WTC11 (cell line): ENCODE data around the gene TBC1D22A. TPM values are rescaled to one million over a fixed set of nuclear protein-coding genes. Genes with fewer than 3 reads are reported as not detected.

Experiments used
- ATAC-seq: fragments of 200-7000 bp; cut with Tn5 transposase; 2 replicates; pipeline ENCODE4 v1.10.0; 2021; ENCODE audit warnings: mild to moderate bottlenecking, moderate library complexity
- CTCF ChIA-PET: fragments of 300-600 bp; sonication (Branson Sonifier 250); formaldehyde crosslinking; loops from one replicate; lab custom pipeline; 2021; ENCODE audit warnings: antibody characterized with exemption; lab: Charles Lee
- POLR2A ChIA-PET: fragments of 350-600 bp; sonication (Branson Sonifier 250); formaldehyde crosslinking; loops from one replicate; lab custom pipeline; 2021; ENCODE audit warnings: antibody characterized with exemption; lab: Charles Lee
- DNase-seq: peaks from one replicate; pipeline ENCODE4 v3.0.0; 2021; ENCODE audit warnings: low spot score
- H3K27ac Mint-ChIP-seq: 2 replicates; pipeline ENCODE4 v1.8.0; 2021; ENCODE audit warnings: mixed read lengths
- H3K27me3 Mint-ChIP-seq: 2 replicates; pipeline ENCODE4 v1.8.0; 2021; ENCODE audit warnings: low read depth, mild to moderate bottlenecking, moderate library complexity, mixed read lengths
- H3K36me3 Mint-ChIP-seq: 2 replicates; pipeline ENCODE4 v1.8.0; 2021; ENCODE audit warnings: mixed read lengths
- H3K4me1 Mint-ChIP-seq: 2 replicates; pipeline ENCODE4 v1.8.0; 2022; ENCODE audit warnings: mixed read lengths
- H3K4me3 Mint-ChIP-seq: 2 replicates; pipeline ENCODE4 v1.8.0; 2021; ENCODE audit warnings: mild to moderate bottlenecking, moderate library complexity, mixed read lengths
- H3K9me3 Mint-ChIP-seq: 2 replicates; pipeline ENCODE4 v1.8.0; 2021; ENCODE audit warnings: mixed read lengths
- ESRRA ChIP-seq: sonication (generic); formaldehyde crosslinking; IDR thresholded peaks from 2 replicates; pipeline ENCODE4 v1.8.1; 2022; ENCODE audit warnings: mild to moderate bottlenecking, missing genetic modification reagents, borderline replicate concordance
- FOXP1 ChIP-seq: sonication (generic); formaldehyde crosslinking; IDR thresholded peaks from 2 replicates; pipeline ENCODE4 v1.8.0; 2022; ENCODE audit warnings: missing genetic modification reagents, mild to moderate bottlenecking, moderate library complexity, borderline replicate concordance
- GTF2I ChIP-seq: fragments of 250-450 bp; sonication (Bioruptor Pico); conservative IDR thresholded peaks from 2 replicates; pipeline ENCODE4 v1.4.0; 2021; ENCODE audit warnings: mild to moderate bottlenecking
- SOX15 ChIP-seq: fragments of 250-450 bp; sonication (Bioruptor Pico); IDR thresholded peaks from 2 replicates; pipeline ENCODE4 v1.9.0; 2021; ENCODE audit warnings: mild to moderate bottlenecking
- total RNA-seq: library from RNA; stranded (reverse); gene quantifications from 3 replicates; pipeline ENCODE4 v1.2.3, GENCODE V29; 2021
- TF ChIP-seq, protein P1 (sequence below): sonication (generic); formaldehyde crosslinking; IDR thresholded peaks from 2 replicates; pipeline ENCODE4 v1.8.0; 2023; ENCODE audit warnings: missing genetic modification reagents, mild to moderate bottlenecking, borderline replicate concordance
- TF ChIP-seq, protein P2 (sequence below): sonication (generic); formaldehyde crosslinking; IDR thresholded peaks from 2 replicates; pipeline ENCODE4 v1.8.0; 2022; ENCODE audit warnings: mild to moderate bottlenecking, missing genetic modification reagents
- TF ChIP-seq, protein P3 (sequence below): fragments of 250-450 bp; sonication (Bioruptor Pico); IDR thresholded peaks from 2 replicates; pipeline ENCODE4 v1.9.0; 2021; ENCODE audit warnings: mild to moderate bottlenecking, borderline replicate concordance
- TF ChIP-seq, protein P4 (sequence below): fragments of 250-450 bp; sonication (Bioruptor Pico); IDR thresholded peaks from 2 replicates; pipeline ENCODE4 v1.9.0; 2021; ENCODE audit warnings: mild to moderate bottlenecking

The TBC1D22A gene
- total RNA-seq, 1 experiment from 2014 or later = 18.1 TPM

DNA sequence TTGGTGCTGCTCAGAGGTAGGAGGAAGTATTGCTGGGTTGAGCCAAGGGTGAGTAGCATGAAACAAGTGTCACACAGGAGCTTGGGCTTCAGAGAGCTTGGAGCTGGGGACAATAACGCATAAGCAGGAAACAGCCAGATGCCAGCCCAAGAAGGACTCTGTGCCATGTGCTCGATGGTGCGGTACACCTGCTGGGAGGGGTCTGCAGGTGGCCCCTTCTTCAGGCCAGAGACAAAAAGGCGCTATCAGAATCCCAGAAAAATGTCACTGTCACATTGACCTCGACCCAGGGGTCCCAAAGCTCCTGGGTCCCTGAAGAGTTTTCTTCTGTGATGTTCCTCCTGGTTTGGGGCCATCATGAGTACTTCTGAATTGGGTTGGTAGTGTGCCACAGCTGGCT, 244.4 kb downstream of the TBC1D22A start (continued):
- TF ChIP-seq, protein P1, sequence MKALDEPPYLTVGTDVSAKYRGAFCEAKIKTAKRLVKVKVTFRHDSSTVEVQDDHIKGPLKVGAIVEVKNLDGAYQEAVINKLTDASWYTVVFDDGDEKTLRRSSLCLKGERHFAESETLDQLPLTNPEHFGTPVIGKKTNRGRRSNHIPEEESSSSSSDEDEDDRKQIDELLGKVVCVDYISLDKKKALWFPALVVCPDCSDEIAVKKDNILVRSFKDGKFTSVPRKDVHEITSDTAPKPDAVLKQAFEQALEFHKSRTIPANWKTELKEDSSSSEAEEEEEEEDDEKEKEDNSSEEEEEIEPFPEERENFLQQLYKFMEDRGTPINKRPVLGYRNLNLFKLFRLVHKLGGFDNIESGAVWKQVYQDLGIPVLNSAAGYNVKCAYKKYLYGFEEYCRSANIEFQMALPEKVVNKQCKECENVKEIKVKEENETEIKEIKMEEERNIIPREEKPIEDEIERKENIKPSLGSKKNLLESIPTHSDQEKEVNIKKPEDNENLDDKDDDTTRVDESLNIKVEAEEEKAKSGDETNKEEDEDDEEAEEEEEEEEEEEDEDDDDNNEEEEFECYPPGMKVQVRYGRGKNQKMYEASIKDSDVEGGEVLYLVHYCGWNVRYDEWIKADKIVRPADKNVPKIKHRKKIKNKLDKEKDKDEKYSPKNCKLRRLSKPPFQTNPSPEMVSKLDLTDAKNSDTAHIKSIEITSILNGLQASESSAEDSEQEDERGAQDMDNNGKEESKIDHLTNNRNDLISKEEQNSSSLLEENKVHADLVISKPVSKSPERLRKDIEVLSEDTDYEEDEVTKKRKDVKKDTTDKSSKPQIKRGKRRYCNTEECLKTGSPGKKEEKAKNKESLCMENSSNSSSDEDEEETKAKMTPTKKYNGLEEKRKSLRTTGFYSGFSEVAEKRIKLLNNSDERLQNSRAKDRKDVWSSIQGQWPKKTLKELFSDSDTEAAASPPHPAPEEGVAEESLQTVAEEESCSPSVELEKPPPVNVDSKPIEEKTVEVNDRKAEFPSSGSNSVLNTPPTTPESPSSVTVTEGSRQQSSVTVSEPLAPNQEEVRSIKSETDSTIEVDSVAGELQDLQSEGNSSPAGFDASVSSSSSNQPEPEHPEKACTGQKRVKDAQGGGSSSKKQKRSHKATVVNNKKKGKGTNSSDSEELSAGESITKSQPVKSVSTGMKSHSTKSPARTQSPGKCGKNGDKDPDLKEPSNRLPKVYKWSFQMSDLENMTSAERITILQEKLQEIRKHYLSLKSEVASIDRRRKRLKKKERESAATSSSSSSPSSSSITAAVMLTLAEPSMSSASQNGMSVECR (CRISPR knock-in tag) = no peak
- no peak for TF ChIP-seq SOX15 (CRISPR knock-in tag)

DNA sequence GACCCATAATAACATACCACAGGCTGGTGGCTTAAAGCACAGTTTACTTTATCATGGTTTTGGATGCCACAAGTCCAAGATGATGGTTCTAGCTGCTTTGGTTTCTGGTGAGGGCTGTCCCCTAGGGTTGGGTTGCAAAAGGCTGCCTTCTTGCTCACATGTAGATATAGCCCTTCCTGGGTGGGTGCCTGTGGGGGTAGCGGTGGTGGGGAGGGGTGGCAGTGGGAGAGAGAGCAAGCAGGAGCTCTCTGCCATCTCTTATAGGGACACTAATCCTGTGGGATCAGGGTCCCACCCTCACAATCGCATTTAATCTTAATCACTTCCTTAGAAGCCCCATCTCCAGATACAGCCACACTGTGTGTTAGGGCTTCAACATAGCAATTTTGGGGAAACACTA, 245.0 kb downstream of the TBC1D22A start:
- Mint-ChIP-seq H3K9me3 (no peaks in the 10 kb centered on the region), H3K27ac (no peak overlapping the region), H3K36me3 (no peaks in the 10 kb centered on the region), H3K4me3 (no peak overlapping the region), H3K4me1 (peaks cover 3% of the 10 kb centered on the region), H3K27me3 (no peaks in the 10 kb centered on the region)
- DNase-seq = no peak
- ChIA-PET POLR2A (no interaction called here), CTCF (interaction anchor here (1.0 kb wide), 1 partner anchor 9 kb away, joined by 3 read pairs; no protein-coding TSS in a partner anchor)
- no peak for ATAC-seq
- TF ChIP-seq FOXP1 (CRISPR knock-in tag) (no peak), ESRRA (CRISPR knock-in tag) (no peak), GTF2I (no peak), SOX15 (CRISPR knock-in tag) (no peak)
- TF ChIP-seq, protein P2, sequence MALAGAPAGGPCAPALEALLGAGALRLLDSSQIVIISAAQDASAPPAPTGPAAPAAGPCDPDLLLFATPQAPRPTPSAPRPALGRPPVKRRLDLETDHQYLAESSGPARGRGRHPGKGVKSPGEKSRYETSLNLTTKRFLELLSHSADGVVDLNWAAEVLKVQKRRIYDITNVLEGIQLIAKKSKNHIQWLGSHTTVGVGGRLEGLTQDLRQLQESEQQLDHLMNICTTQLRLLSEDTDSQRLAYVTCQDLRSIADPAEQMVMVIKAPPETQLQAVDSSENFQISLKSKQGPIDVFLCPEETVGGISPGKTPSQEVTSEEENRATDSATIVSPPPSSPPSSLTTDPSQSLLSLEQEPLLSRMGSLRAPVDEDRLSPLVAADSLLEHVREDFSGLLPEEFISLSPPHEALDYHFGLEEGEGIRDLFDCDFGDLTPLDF (CRISPR knock-in tag) = no peak
- TF ChIP-seq, protein P3, sequence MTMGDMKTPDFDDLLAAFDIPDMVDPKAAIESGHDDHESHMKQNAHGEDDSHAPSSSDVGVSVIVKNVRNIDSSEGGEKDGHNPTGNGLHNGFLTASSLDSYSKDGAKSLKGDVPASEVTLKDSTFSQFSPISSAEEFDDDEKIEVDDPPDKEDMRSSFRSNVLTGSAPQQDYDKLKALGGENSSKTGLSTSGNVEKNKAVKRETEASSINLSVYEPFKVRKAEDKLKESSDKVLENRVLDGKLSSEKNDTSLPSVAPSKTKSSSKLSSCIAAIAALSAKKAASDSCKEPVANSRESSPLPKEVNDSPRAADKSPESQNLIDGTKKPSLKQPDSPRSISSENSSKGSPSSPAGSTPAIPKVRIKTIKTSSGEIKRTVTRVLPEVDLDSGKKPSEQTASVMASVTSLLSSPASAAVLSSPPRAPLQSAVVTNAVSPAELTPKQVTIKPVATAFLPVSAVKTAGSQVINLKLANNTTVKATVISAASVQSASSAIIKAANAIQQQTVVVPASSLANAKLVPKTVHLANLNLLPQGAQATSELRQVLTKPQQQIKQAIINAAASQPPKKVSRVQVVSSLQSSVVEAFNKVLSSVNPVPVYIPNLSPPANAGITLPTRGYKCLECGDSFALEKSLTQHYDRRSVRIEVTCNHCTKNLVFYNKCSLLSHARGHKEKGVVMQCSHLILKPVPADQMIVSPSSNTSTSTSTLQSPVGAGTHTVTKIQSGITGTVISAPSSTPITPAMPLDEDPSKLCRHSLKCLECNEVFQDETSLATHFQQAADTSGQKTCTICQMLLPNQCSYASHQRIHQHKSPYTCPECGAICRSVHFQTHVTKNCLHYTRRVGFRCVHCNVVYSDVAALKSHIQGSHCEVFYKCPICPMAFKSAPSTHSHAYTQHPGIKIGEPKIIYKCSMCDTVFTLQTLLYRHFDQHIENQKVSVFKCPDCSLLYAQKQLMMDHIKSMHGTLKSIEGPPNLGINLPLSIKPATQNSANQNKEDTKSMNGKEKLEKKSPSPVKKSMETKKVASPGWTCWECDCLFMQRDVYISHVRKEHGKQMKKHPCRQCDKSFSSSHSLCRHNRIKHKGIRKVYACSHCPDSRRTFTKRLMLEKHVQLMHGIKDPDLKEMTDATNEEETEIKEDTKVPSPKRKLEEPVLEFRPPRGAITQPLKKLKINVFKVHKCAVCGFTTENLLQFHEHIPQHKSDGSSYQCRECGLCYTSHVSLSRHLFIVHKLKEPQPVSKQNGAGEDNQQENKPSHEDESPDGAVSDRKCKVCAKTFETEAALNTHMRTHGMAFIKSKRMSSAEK (CRISPR knock-in tag) = no peak

DNA sequence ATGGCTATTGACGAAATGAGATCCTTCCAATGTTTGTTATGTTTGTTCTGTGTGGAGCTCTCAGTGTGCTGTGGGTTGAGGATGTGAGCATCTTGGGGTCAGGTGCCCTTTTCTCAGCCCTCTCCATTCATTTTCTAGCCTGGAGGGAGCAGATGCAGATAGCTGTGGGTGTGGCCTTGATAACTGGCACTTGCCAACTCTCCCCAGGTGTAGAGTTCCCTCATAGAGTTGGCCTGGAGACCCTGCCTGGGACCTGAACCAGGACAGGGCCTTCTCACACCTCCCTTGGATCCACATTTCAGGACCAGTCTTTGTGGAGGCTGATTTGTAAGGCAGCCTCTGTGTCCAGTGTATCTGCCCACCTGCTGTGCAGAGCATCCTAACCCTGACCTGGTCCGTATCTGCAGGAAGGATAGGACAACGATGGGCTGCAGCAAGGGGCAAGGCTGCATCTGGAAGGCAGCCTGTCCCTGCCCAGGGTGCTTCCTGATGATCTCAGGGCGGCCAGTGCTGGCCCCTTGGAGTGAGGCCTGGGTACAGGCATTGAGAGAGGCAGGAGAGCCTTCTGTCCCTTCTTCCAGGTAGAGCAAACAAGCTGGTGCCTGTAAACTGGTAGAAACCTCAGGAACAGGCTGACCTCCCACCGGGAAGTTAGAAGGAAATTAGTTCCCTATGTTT, 245.9 kb downstream of the TBC1D22A start:
- no peaks in the 10 kb centered on the region for H3K9me3 Mint-ChIP-seq
- TF ChIP-seq, protein P4, sequence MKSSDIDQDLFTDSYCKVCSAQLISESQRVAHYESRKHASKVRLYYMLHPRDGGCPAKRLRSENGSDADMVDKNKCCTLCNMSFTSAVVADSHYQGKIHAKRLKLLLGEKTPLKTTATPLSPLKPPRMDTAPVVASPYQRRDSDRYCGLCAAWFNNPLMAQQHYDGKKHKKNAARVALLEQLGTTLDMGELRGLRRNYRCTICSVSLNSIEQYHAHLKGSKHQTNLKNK (CRISPR knock-in tag) = no peak
- TF ChIP-seq, all 79 proteins: peak for 0
- DNase-seq = no peak
- H3K4me3 Mint-ChIP-seq = no peak overlapping the region
- no peak for ATAC-seq
- ChIA-PET POLR2A (no interaction called here), CTCF (no interaction called here)
- H3K27ac Mint-ChIP-seq = no peak overlapping the region
- H3K27me3 Mint-ChIP-seq = no peaks in the 10 kb centered on the region
- peaks cover 12% of the 10 kb centered on the region for H3K4me1 Mint-ChIP-seq
- no peaks in the 10 kb centered on the region for H3K36me3 Mint-ChIP-seq
